Measurements from ENCODE around the gene DUOXA2.

Gene DUOXA2

GRCh38 chr15:45146405-45146804 lies 32.3 kb downstream of the DUOXA2 start:
- Histone ChIP-seq H3K9ac (ENCODE audit: low read length) (no peak overlapping the region), H3K9me3 (ENCODE audit: control insufficient read depth, low read length) (no peaks in the 10 kb centered on the region), H3K4me3 (ENCODE audit: low read length) (no peak overlapping the region), H3K36me3 (ENCODE audit: control insufficient read depth, insufficient read depth, low read length) (no peaks in the 10 kb centered on the region), H3K4me1 (ENCODE audit: control insufficient read depth, insufficient read depth, low read length) (peaks cover 11% of the 10 kb centered on the region), H3K27me3 (ENCODE audit: control insufficient read depth, insufficient read depth, low read length) (no peaks in the 10 kb centered on the region)

GRCh38 chr15:45147606-45148005 lies 33.5 kb downstream of the DUOXA2 start:
- no peaks in the 10 kb centered on the region for H3K36me3 ChIP-seq (ENCODE audit: control insufficient read depth, insufficient read depth, low read length)
- no peak overlapping the region for H3K4me3 ChIP-seq (ENCODE audit: low read length)
- H3K9me3 ChIP-seq (ENCODE audit: control insufficient read depth, low read length): no peaks in the 10 kb centered on the region
- H3K27me3 ChIP-seq (ENCODE audit: control insufficient read depth, insufficient read depth, low read length): no peaks in the 10 kb centered on the region
- H3K9ac ChIP-seq (ENCODE audit: low read length): no peak overlapping the region
- H3K4me1 ChIP-seq (ENCODE audit: control insufficient read depth, insufficient read depth, low read length): peaks cover 11% of the 10 kb centered on the region

GRCh38 chr15:45148076-45149059 lies 34.2 kb downstream of the DUOXA2 start:
- H3K9me3 ChIP-seq (ENCODE audit: control insufficient read depth, low read length): no peaks in the 10 kb centered on the region
- H3K4me3 ChIP-seq (ENCODE audit: low read length): no peak overlapping the region
- no peaks in the 10 kb centered on the region for H3K27me3 ChIP-seq (ENCODE audit: control insufficient read depth, insufficient read depth, low read length)
- H3K9ac ChIP-seq (ENCODE audit: low read length): no peak overlapping the region
- peaks cover 11% of the 10 kb centered on the region for H3K4me1 ChIP-seq (ENCODE audit: control insufficient read depth, insufficient read depth, low read length)
- no peaks in the 10 kb centered on the region for H3K36me3 ChIP-seq (ENCODE audit: control insufficient read depth, insufficient read depth, low read length)

GRCh38 chr15:45149060-45149459 lies 34.9 kb downstream of the DUOXA2 start:
- H3K4me1 ChIP-seq (ENCODE audit: control insufficient read depth, insufficient read depth, low read length): peaks cover 11% of the 10 kb centered on the region
- no peak overlapping the region for H3K9ac ChIP-seq (ENCODE audit: low read length)
- H3K36me3 ChIP-seq (ENCODE audit: control insufficient read depth, insufficient read depth, low read length): no peaks in the 10 kb centered on the region
- no peak overlapping the region for H3K4me3 ChIP-seq (ENCODE audit: low read length)
- no peaks in the 10 kb centered on the region for H3K27me3 ChIP-seq (ENCODE audit: control insufficient read depth, insufficient read depth, low read length)
- no peaks in the 10 kb centered on the region for H3K9me3 ChIP-seq (ENCODE audit: control insufficient read depth, low read length)

- Histone ChIP-seq H3K4me3 (ENCODE audit: low read length) (no peak overlapping the region), H3K9ac (ENCODE audit: low read length) (no peak overlapping the region), H3K9me3 (ENCODE audit: control insufficient read depth, low read length) (no peaks in the 10 kb centered on the region), H3K27me3 (ENCODE audit: control insufficient read depth, insufficient read depth, low read length) (no peaks in the 10 kb centered on the region), H3K36me3 (ENCODE audit: control insufficient read depth, insufficient read depth, low read length) (no peaks in the 10 kb centered on the region), H3K4me1 (ENCODE audit: control insufficient read depth, insufficient read depth, low read length) (peaks cover 11% of the 10 kb centered on the region)
Observed at GRCh38 chr15:45150481-45150880, 36.4 kb downstream of the DUOXA2 start.

- Histone ChIP-seq H3K9me3 (ENCODE audit: control insufficient read depth, low read length) (no peaks in the 10 kb centered on the region), H3K4me1 (ENCODE audit: control insufficient read depth, insufficient read depth, low read length) (peaks cover 10% of the 10 kb centered on the region), H3K9ac (ENCODE audit: low read length) (no peak overlapping the region), H3K27me3 (ENCODE audit: control insufficient read depth, insufficient read depth, low read length) (no peaks in the 10 kb centered on the region), H3K36me3 (ENCODE audit: control insufficient read depth, insufficient read depth, low read length) (no peaks in the 10 kb centered on the region), H3K4me3 (ENCODE audit: low read length) (no peak overlapping the region)
Observed at GRCh38 chr15:45150997-45151396, 36.9 kb downstream of the DUOXA2 start.

GRCh38 chr15:45151998-45152828 lies 38.1 kb downstream of the DUOXA2 start:
- Histone ChIP-seq H3K4me1 (ENCODE audit: control insufficient read depth, insufficient read depth, low read length) (peaks cover 3% of the 10 kb centered on the region), H3K9me3 (ENCODE audit: control insufficient read depth, low read length) (no peaks in the 10 kb centered on the region), H3K27me3 (ENCODE audit: control insufficient read depth, insufficient read depth, low read length) (no peaks in the 10 kb centered on the region), H3K9ac (ENCODE audit: low read length) (no peak overlapping the region), H3K4me3 (ENCODE audit: low read length) (no peak overlapping the region), H3K36me3 (ENCODE audit: control insufficient read depth, insufficient read depth, low read length) (no peaks in the 10 kb centered on the region)

GRCh38 chr15:45155739-45156138 lies 41.6 kb downstream of the DUOXA2 start:
- Histone ChIP-seq H3K4me3 (ENCODE audit: low read length) (no peak overlapping the region), H3K36me3 (ENCODE audit: control insufficient read depth, insufficient read depth, low read length) (no peaks in the 10 kb centered on the region), H3K4me1 (ENCODE audit: control insufficient read depth, insufficient read depth, low read length) (no peaks in the 10 kb centered on the region), H3K27me3 (ENCODE audit: control insufficient read depth, insufficient read depth, low read length) (no peaks in the 10 kb centered on the region), H3K9me3 (ENCODE audit: control insufficient read depth, low read length) (no peaks in the 10 kb centered on the region), H3K9ac (ENCODE audit: low read length) (no peak overlapping the region)

GRCh38 chr15:45156744-45157455 lies 42.8 kb downstream of the DUOXA2 start:
- Histone ChIP-seq H3K9me3 (ENCODE audit: control insufficient read depth, low read length) (no peaks in the 10 kb centered on the region), H3K4me3 (ENCODE audit: low read length) (no peak overlapping the region), H3K27me3 (ENCODE audit: control insufficient read depth, insufficient read depth, low read length) (no peaks in the 10 kb centered on the region), H3K4me1 (ENCODE audit: control insufficient read depth, insufficient read depth, low read length) (no peaks in the 10 kb centered on the region), H3K9ac (ENCODE audit: low read length) (no peak overlapping the region), H3K36me3 (ENCODE audit: control insufficient read depth, insufficient read depth, low read length) (no peaks in the 10 kb centered on the region)

GRCh38 chr15:45157974-45158373 lies 43.8 kb downstream of the DUOXA2 start:
- Histone ChIP-seq H3K36me3 (ENCODE audit: control insufficient read depth, insufficient read depth, low read length) (no peaks in the 10 kb centered on the region), H3K4me3 (ENCODE audit: low read length) (no peak overlapping the region), H3K9me3 (ENCODE audit: control insufficient read depth, low read length) (no peaks in the 10 kb centered on the region), H3K27me3 (ENCODE audit: control insufficient read depth, insufficient read depth, low read length) (no peaks in the 10 kb centered on the region), H3K4me1 (ENCODE audit: control insufficient read depth, insufficient read depth, low read length) (peaks cover 6% of the 10 kb centered on the region), H3K9ac (ENCODE audit: low read length) (no peak overlapping the region)

GRCh38 chr15:45161666-45162065 lies 47.5 kb downstream of the DUOXA2 start:
- no peaks in the 10 kb centered on the region for H3K9me3 ChIP-seq (ENCODE audit: control insufficient read depth, low read length)
- no peaks in the 10 kb centered on the region for H3K36me3 ChIP-seq (ENCODE audit: control insufficient read depth, insufficient read depth, low read length)
- peaks cover 19% of the 10 kb centered on the region for H3K4me1 ChIP-seq (ENCODE audit: control insufficient read depth, insufficient read depth, low read length)
- H3K27me3 ChIP-seq (ENCODE audit: control insufficient read depth, insufficient read depth, low read length): no peaks in the 10 kb centered on the region
- H3K4me3 ChIP-seq (ENCODE audit: low read length): no peak overlapping the region
- H3K9ac ChIP-seq (ENCODE audit: low read length): no peak overlapping the region
